Dendritic cell treated with granulocyte-macrophage colony-stimulating factor and Interleukin-4, amounts not matched to agents 40 ng/mL and 50 ng/mL, for 4 days (primary cell): ENCODE measurements around the gene ADGRL3.
"Not testable (repeated sequence)": the region's sequence is repeated elsewhere in the genome, so short reads cannot be mapped to it uniquely, and the experiment has no call there.

ENCODE experiments used
- H3K27ac Mint-ChIP-seq: one replicate; pipeline ENCODE4 v1.8.0; 2022; ENCODE audit warnings: mild to moderate bottlenecking, mixed read lengths
- H3K27me3 Mint-ChIP-seq: one replicate; pipeline ENCODE4 v1.8.0; 2022; ENCODE audit warnings: mild to moderate bottlenecking, mixed read lengths
- H3K36me3 Mint-ChIP-seq: one replicate; pipeline ENCODE4 v1.8.0; 2022; ENCODE audit warnings: low read depth, mixed read lengths
- H3K4me1 Mint-ChIP-seq: one replicate; pipeline ENCODE4 v1.8.0; 2022; ENCODE audit warnings: low read depth, mixed read lengths
- H3K4me3 Mint-ChIP-seq: one replicate; pipeline ENCODE4 v1.8.0; 2022; ENCODE audit warnings: mild to moderate bottlenecking, moderate library complexity, mixed read lengths
- H3K9me3 Mint-ChIP-seq: one replicate; pipeline ENCODE4 v1.8.0; 2022; ENCODE audit warnings: mixed read lengths
- intact Hi-C: fragments of 100-400 bp; cut with micrococcal nuclease; formaldehyde crosslinking; loops from one replicate; pipeline ENCODE4 v1.15.0; 2022

The ADGRL3 gene

GRCh38 chr4:61762722-61763627 lies 562.8 kb downstream of the ADGRL3 start:
- peaks cover 58% of the 10 kb centered on the region for H3K9me3 Mint-ChIP-seq
- H3K27me3 Mint-ChIP-seq, result no peaks in the 10 kb centered on the region
- H3K4me1 Mint-ChIP-seq, result no peaks in the 10 kb centered on the region
- no peak overlapping the region for H3K4me3 Mint-ChIP-seq
- intact Hi-C loops, result no loop called here
- no peaks in the 10 kb centered on the region for H3K36me3 Mint-ChIP-seq
- no peak overlapping the region for H3K27ac Mint-ChIP-seq

DNA sequence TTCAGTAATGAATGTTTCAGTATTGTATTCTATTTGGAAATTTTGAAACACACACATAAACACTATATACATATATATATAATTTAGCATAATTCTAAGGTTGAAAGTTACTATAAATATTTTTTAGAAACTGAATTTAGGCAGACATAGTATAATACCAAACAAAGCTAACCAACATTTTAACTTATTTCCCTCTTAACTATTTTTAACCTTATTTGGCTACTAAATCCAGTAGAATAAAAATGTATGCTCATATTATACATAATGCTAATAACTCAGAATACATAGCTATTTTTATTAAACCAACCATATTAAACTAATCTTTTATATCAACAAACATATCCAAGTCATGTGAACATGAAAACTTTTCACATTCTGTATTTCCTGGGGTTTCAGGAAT lies 563.6 kb downstream of the ADGRL3 start:
- Mint-ChIP-seq H3K27me3 (no peaks in the 10 kb centered on the region), H3K4me3 (no peak overlapping the region), H3K36me3 (no peaks in the 10 kb centered on the region), H3K27ac (no peak overlapping the region), H3K9me3 (peaks cover 59% of the 10 kb centered on the region), H3K4me1 (no peaks in the 10 kb centered on the region)
- intact Hi-C loops, result no loop called here

- intact Hi-C loops, H3K27ac Mint-ChIP-seq, H3K27me3 Mint-ChIP-seq, H3K36me3 Mint-ChIP-seq, H3K4me1 Mint-ChIP-seq, H3K4me3 Mint-ChIP-seq: not testable (repeated sequence)
- H3K9me3 Mint-ChIP-seq, result peaks cover 59% of the 10 kb centered on the region
Measured at GRCh38 chr4:61764090-61764489, 564.0 kb downstream of the ADGRL3 start.

DNA sequence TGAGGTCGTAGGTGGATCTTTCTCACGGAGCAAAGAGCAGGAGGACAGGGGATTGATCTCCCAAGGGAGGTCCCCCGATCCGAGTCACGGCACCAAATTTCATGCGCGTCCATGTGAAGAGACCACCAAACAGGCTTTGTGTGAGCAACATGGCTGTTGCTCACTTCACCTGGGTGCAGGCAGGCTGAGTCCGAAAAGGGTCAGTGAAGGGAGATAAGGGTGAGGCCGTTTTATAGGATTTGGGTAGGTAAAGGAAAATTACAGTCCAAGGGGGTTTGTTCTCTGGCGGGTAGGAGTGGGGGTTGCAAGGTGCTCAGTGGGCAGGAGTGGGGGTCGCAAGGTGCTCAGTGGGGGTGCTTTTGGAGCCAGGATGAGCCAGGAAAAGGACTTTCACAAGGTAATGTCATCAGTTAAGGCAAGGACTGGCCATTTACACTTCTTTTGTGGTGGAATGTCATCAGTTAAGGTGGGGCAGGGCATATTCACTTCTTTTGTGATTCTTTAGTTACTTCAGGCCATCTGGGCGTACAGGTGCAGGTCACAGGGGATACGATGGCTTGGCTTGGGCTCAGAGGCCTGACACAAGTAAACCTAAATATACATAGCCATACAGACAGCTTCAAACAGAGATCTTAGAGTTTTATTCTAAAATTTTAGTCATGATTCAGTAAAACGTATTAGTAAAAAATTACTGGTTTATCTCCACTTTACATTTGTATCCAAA lies 569.5 kb downstream of the ADGRL3 start:
- H3K27ac Mint-ChIP-seq, intact Hi-C loops, H3K4me3 Mint-ChIP-seq, H3K36me3 Mint-ChIP-seq, H3K27me3 Mint-ChIP-seq, H3K4me1 Mint-ChIP-seq: not testable (repeated sequence)
- peaks cover 46% of the 10 kb centered on the region for H3K9me3 Mint-ChIP-seq

- Mint-ChIP-seq H3K4me1 (no peaks in the 10 kb centered on the region), H3K9me3 (peaks cover 44% of the 10 kb centered on the region), H3K27me3 (no peaks in the 10 kb centered on the region), H3K4me3 (no peak overlapping the region), H3K27ac (no peak overlapping the region), H3K36me3 (no peaks in the 10 kb centered on the region)
- intact Hi-C loops, result no loop called here
Measured at GRCh38 chr4:61770456-61770855, 570.3 kb downstream of the ADGRL3 start.

- intact Hi-C loops, result no loop called here
- H3K9me3 Mint-ChIP-seq, result peaks cover 38% of the 10 kb centered on the region
- no peaks in the 10 kb centered on the region for H3K27me3 Mint-ChIP-seq
- H3K4me1 Mint-ChIP-seq, result no peaks in the 10 kb centered on the region
- H3K27ac Mint-ChIP-seq, result no peak overlapping the region
- H3K4me3 Mint-ChIP-seq, result no peak overlapping the region
- no peaks in the 10 kb centered on the region for H3K36me3 Mint-ChIP-seq
Measured at GRCh38 chr4:61771056-61771455, 570.9 kb downstream of the ADGRL3 start.

GRCh38 chr4:61772126-61772525 lies 572.0 kb downstream of the ADGRL3 start:
- intact Hi-C loops, result no loop called here
- peaks cover 27% of the 10 kb centered on the region for H3K9me3 Mint-ChIP-seq
- H3K4me3 Mint-ChIP-seq, result no peak overlapping the region
- H3K27me3 Mint-ChIP-seq, result no peaks in the 10 kb centered on the region
- no peak overlapping the region for H3K27ac Mint-ChIP-seq
- no peaks in the 10 kb centered on the region for H3K36me3 Mint-ChIP-seq
- H3K4me1 Mint-ChIP-seq, result no peaks in the 10 kb centered on the region

DNA sequence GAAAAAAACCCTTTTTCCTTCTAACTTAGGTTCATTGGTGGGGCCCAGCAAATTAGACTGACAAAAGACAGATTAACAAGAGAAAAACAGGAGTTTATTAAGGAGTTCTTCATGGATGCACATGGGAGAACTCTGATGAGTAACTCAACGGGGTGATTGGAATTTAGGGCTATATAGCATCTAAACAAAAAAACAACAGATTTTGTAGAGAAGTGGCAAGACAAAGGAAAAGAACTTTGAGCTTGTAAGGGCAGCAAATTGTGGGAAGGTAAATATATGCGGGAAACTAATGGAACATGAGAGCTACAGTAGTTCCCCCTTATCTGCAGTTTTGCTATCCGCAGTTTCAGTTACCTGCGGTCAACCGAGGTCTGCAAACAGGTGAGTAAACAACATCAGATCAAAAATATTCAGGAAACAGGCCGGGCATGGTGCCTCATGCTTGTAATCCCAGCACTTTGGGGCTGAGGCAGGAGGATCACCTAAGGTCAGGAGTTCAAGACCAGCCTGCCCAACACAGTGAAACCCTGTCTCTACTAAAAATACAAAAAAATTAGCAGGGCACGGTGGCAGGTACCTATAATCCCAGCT lies 573.6 kb downstream of the ADGRL3 start:
- no peaks in the 10 kb centered on the region for H3K36me3 Mint-ChIP-seq
- no peak overlapping the region for H3K27ac Mint-ChIP-seq
- H3K27me3 Mint-ChIP-seq, result no peaks in the 10 kb centered on the region
- no peak overlapping the region for H3K4me3 Mint-ChIP-seq
- H3K9me3 Mint-ChIP-seq, result peaks cover 11% of the 10 kb centered on the region
- H3K4me1 Mint-ChIP-seq, result no peaks in the 10 kb centered on the region
- intact Hi-C loops, result no loop called here

DNA sequence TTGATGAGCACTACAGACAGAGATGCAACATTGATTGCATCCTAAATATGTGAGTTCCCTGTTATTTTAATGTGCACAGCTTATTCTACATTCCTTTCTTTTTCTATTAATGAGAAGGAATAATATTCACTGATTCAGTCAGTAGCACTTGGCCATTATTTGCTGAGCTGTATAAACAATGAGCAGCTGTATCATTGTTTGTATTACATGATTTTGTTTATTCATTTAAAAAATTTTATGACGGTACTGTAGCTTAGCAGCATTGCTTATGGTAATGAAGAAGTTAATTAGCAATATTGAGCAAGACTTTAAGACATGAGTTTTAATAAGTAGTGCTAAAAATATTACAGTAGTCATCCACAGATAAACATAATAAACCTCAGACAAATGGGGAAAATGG lies 582.0 kb downstream of the ADGRL3 start:
- H3K27ac Mint-ChIP-seq, result no peak overlapping the region
- H3K36me3 Mint-ChIP-seq, result no peaks in the 10 kb centered on the region
- no peaks in the 10 kb centered on the region for H3K9me3 Mint-ChIP-seq
- H3K27me3 Mint-ChIP-seq, result no peaks in the 10 kb centered on the region
- H3K4me3 Mint-ChIP-seq, result no peak overlapping the region
- no peaks in the 10 kb centered on the region for H3K4me1 Mint-ChIP-seq
- intact Hi-C loops, result no loop called here

DNA sequence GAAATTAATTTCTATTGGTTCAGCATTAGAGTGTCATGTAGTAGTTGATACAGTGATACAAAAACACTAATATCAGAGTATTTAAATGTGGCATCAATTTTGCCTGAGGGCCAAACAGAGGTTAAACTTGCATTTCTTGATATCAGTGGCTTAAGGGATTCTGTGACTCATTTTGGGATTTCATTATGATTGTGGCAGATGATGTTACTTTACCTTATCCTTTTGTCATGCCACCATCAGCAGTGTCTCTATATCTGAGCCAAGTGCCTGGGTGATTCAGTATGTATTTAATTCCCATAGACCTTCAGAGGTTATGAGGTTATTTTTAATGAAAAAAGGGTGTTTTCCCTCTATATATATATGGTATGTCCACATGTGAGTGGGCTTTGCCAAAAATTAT lies 582.9 kb downstream of the ADGRL3 start:
- no peak overlapping the region for H3K4me3 Mint-ChIP-seq
- H3K27ac Mint-ChIP-seq, result no peak overlapping the region
- H3K36me3 Mint-ChIP-seq, result no peaks in the 10 kb centered on the region
- H3K4me1 Mint-ChIP-seq, result no peaks in the 10 kb centered on the region
- intact Hi-C loops, result no loop called here
- H3K27me3 Mint-ChIP-seq, result no peaks in the 10 kb centered on the region
- no peaks in the 10 kb centered on the region for H3K9me3 Mint-ChIP-seq

- no peak overlapping the region for H3K27ac Mint-ChIP-seq
- H3K27me3 Mint-ChIP-seq, result no peaks in the 10 kb centered on the region
- no peaks in the 10 kb centered on the region for H3K36me3 Mint-ChIP-seq
- no peak overlapping the region for H3K4me3 Mint-ChIP-seq
- intact Hi-C loops, result no loop called here
- H3K9me3 Mint-ChIP-seq, result peaks cover 3% of the 10 kb centered on the region
- H3K4me1 Mint-ChIP-seq, result no peaks in the 10 kb centered on the region
Measured at GRCh38 chr4:61785761-61786160, 585.6 kb downstream of the ADGRL3 start.

GRCh38 chr4:61786211-61786610 lies 586.1 kb downstream of the ADGRL3 start:
- no peak overlapping the region for H3K4me3 Mint-ChIP-seq
- no peaks in the 10 kb centered on the region for H3K36me3 Mint-ChIP-seq

DNA sequence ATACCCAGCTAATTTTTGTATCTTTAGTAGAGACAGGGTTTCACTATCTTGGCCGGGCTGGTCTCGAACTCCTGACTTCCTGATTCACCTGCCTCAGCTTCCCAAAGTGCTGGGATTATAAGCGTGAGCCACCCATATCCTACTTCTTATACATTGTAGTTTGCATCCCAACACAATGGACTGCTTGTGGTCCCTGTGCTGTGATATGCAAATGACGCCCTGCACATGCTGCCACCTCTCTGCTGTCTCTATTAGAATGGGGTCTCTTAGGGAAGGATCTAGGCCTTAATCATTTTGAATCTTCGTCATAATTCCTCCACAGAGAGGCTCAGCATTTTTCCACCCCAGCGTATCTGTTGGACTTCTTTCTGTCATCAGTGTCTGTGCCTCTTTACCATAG lies 595.9 kb downstream of the ADGRL3 start:
- Mint-ChIP-seq H3K36me3 (no peaks in the 10 kb centered on the region), H3K4me1 (peaks cover 5% of the 10 kb centered on the region), H3K4me3 (no peak overlapping the region), H3K9me3 (peaks cover 24% of the 10 kb centered on the region), H3K27ac (no peak overlapping the region), H3K27me3 (no peaks in the 10 kb centered on the region)
- intact Hi-C loops, result no loop called here

More at GRCh38 chr4:61786211-61786610, 586.1 kb downstream of the ADGRL3 start:
- no peak overlapping the region for H3K27ac Mint-ChIP-seq
- peaks cover 7% of the 10 kb centered on the region for H3K9me3 Mint-ChIP-seq
- no peaks in the 10 kb centered on the region for H3K27me3 Mint-ChIP-seq
- intact Hi-C loops, result no loop called here
- H3K4me1 Mint-ChIP-seq, result no peaks in the 10 kb centered on the region

- Mint-ChIP-seq H3K9me3 (no peaks in the 10 kb centered on the region), H3K36me3 (no peaks in the 10 kb centered on the region), H3K4me1 (peaks cover 5% of the 10 kb centered on the region), H3K27me3 (no peaks in the 10 kb centered on the region), H3K4me3 (no peak overlapping the region), H3K27ac (no peak overlapping the region)
- intact Hi-C loops, result no loop called here
Measured at GRCh38 chr4:61799794-61800193, 599.7 kb downstream of the ADGRL3 start.
